ENCODE results near the gene CBARP. TPM values are rescaled to one million over a fixed set of nuclear protein-coding genes. Genes with fewer than 3 reads are reported as not detected.
A peak's percentile ranks its signal among the peaks of the same experiment; 100 is the strongest.

The CBARP gene
- polyA plus RNA-seq, 10 donors, result 0.97 to 2.7 (median 1.2) TPM

GRCh38 chr19:1265615-1266128 is 27.9 kb upstream of the CBARP start:
- DNase-seq, result no peak

DNA sequence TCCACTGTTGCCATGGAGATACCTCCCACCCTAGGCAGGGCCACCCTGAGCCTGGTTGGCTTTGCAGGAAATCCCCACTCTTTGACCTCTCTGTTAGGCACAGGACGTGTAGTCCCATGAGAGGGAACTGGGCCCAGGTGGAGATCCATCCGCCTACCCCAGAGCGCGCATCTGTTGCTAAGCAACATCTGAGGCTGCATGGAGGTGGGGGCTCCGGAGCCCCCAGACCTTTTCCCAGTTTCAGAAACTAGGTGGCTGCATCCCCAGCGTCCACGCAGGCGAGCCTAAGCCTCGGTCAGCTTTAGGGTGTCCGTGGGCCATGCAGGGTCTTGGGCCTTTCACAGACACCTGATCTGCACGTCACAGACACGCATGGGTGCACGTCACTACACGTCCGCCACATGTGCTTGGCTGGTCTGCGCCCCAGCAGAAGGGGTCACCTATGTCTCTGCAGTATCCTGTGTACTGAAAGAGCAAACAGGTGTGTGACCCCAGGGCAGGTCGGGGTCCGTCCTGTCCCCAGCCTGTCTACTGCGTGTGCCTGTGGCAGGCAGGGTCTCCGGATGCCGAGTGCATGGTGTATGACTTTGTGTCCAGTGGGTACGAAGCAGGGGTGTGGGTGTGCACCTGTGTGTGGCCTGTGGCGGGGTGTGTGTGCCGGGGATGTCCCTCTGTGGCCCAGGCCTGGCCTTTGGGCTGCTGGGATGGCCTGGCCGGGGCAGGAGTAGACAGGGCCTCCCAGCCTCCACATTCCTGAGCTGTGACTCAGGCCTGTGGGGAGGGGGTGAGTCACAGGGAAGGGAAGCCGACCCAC is 27.2 kb upstream of the CBARP start:
- peak; percentile 68 to 87 (median 78) for DNase-seq

- DNase-seq, result peak in 1 of 3 donors; percentile 45
These were observed 25.4 kb upstream of the CBARP start for GRCh38 chr19:1263188-1263587.

DNA sequence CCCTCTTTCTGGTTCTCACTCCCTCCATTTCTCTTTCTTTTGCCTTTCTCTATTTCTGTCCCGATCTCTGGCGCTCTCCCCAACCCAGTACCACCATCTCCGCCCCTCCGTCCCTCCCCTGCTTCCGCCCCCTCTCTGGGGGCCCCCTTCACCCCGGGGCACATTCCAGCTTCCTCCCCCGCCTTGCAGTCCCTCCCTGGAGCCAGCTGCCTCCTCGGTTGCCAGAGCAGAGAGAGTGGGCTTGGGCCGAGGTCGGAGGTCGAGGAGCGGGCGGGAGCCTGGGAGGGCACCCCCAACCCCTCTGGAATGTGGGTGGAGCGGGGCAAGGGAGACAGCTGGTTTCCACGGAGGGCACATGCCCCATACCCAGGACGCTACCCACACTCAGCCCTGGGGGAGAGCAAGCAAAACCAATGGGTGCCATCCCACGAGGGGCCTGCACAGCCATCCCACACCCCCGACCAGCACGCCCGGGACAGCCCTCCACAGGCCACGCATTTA is 24.9 kb upstream of the CBARP start:
- peak in 1 of 3 donors; percentile 51 for DNase-seq

GRCh38 chr19:1261798-1262622 is 24.2 kb upstream of the CBARP start:
- peak in 1 of 3 donors; percentile 55 for DNase-seq

DNA sequence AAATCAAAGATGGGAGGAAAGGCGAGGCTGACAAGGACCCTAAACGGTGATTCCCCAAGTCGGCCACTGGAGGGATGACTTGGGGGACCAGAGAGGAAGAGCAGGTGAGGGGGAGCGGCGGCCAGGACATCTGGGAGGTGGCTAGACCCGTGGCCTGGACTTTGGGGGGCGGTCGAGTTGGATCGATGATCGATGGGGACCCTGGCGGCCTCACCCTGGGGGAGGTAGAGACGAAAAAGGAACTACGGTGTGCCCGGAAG is 23.7 kb upstream of the CBARP start:
- DNase-seq, result no peak

- peak; percentile 96 to 99 (median 99) for DNase-seq
These were observed 23.1 kb upstream of the CBARP start for GRCh38 chr19:1260749-1261537.

DNA sequence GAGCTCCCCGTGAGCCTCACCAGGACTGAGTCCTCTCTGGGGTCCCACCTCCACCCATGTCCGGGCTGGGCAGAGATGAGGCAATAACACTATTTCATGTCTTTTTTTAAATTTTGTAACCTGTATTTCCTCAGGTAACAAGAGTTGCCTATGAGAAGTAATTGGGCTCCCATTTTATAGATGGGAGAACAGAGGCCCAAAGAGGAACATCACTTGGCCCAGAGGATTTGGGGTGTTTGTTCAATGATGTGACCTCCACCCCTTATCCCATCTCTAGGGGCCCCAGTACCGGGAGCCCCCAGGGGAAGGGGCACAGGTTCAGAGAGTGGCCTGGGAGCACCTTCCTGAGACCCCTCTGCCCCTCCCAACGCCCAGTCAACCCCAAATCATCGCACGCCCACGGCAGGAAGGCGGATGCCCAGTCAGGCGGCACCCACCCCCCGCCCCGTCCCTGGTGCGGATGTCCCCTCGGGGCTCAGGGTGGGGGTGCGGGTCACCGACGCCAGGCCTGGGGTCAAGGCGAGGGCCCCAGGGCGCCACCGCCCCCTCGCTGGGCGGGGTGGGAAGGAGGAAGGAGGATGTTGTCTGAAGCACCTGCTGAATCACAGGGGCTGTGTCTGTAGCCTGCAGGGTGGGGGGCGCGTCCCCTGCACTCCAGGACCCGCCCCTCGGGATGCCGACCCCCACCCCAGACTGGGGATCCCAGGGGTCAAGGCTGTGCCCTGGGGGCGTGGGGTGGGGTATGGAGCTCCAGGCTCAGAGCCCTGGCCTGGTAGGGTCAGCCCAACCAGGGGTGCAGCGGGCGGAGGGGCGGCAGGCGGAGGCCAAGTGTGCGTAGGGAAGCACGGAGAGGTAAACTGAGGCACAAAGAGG is 22.3 kb upstream of the CBARP start:
- DNase-seq, result peak in 1 of 3 donors; percentile 42

DNA sequence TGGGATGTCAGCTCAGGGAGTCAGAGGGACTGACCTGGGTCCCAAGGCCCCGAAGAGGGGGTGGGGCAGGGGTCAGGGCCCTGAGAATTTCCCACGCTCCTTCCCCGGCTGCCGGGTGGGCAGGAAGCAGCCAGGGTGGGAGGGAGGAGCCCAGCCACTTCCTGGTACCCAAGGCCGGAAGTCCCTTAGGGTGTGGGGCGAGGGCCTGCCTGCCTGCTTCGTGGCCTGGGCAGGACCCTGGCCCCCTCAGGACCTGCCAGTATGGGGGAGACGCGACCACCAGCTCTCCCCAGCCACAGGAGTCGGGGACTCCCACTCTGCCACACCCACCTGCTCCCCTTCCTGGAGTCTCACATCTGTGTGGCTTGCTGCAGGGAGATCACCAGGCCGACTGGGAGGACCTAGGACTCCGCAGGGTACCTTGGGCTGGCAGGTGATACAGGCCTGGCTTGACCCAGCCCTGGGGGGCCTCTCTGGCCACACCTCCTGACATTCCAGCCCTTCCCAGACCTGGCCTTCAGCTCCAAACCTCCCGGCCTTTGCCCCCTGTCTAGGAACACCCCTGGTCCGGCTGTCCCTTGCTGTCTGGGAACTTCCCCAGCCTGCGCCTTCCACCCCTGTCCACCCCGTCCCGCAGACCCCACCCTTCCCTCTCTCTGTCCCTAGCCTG is 21.5 kb upstream of the CBARP start:
- peak in 1 of 3 donors; percentile 76 for DNase-seq

- no peak for DNase-seq
These were observed 21.0 kb upstream of the CBARP start for GRCh38 chr19:1258707-1259205.

- DNase-seq, result no peak
These were observed 20.3 kb upstream of the CBARP start for GRCh38 chr19:1258163-1258492.

GRCh38 chr19:1257475-1258162 is 19.8 kb upstream of the CBARP start:
- DNase-seq, result no peak

DNA sequence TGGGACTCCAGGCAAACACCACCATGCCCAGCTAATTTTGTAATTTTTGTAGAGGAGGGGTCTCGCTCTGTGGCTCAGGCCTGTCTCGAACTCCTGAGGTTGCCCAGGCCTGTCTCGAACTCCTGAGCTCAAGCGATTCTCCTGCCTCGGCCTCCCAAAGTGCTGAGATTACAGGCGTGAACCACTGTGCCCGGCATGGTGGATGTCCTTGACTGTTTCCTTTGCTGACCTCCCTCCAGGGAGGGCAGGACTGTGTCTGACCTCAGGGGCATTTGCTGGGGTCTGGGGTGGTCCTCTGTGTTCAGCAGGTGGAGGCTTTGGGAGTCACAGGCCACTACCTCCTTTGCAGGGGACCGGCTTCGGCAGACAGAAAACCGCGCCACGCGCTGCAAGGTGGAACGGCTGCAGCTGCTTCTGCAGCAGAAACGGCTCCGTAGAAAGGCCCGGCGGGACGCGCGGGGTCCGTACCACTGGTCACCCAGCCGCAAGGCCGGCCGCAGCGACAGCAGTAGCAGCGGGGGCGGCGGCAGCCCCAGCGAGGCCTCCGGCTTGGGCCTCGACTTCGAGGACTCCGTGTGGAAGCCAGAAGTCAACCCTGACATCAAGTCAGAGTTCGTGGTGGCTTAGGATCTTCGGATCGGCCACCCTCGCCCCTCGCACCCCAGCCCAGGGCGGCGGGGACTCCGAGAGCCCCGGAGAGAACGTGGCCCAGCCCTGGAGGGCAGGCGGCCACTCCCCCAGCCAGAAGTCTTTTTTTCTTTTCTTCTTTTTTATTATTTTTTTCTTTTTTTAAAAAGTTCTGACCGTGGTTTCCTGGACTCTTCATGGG is 19.1 kb upstream of the CBARP start:
- no peak for DNase-seq

GRCh38 chr19:1255186-1256161 is 17.7 kb upstream of the CBARP start:
- DNase-seq, result no peak

GRCh38 chr19:1254530-1255185 is 16.9 kb upstream of the CBARP start:
- no peak for DNase-seq

DNA sequence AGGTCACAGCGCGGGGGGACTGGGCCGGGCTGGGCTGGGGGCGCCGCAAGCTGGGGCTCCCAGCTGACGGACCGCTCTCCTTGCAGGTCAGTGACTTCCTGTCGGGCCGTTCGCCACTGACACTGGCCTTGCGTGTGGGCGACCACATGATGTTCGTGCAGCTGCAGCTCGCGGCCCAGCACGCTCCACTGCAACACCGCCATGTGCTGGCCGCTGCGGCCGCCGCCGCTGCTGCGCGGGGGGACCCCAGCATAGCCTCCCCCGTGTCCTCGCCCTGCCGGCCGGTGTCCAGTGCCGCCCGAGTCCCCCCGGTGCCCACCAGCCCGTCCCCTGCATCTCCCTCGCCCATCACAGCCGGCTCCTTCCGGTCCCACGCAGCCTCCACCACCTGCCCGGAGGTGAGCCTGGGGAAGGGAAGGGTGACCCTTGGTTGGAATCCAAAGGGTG is 16.3 kb upstream of the CBARP start:
- DNase-seq, result no peak

All from muscle of back (tissue), 11 donors.